ENCODE results near the gene TMPRSS5.

- TF ChIP-seq CTCF (IDR thresholded peaks at IDR 0.05; ENCODE audit: insufficient read depth, low read depth, low read length) (no peak), EZH2 (IDR thresholded peaks at IDR 0.05; ENCODE audit: insufficient read depth, low read length) (no peak)
These were observed 61.5 kb downstream of the TMPRSS5 start for GRCh38 chr11:113644605-113645004.
